Fibroblast of lung (primary cell): ENCODE data around the gene TMPRSS15. TPM values are rescaled to one million over a fixed set of nuclear protein-coding genes. Genes with fewer than 3 reads are reported as not detected.

ENCODE experiments used
- DNase-seq, 2 donors: peaks; one replicate each; pipeline versions ENCODE4 v3.0.0 to v3.0.0-alpha.2; 2010; ENCODE audit warnings: low read depth in 2 of 2
- H2AFZ ChIP-seq: 2 replicates; pipeline ENCODE4 v1.5.1; 2012; ENCODE audit warnings: low read length, control low read depth, inconsistent platforms
- H3K27ac ChIP-seq: 2 replicates; pipeline ENCODE4 v1.5.1; 2011; ENCODE audit warnings: low read length, control low read depth; ENCODE audit not compliant: insufficient read depth
- H3K27me3 ChIP-seq: 2 replicates; pipeline ENCODE4 v1.5.1; 2011; ENCODE audit warnings: mild to moderate bottlenecking, low read length; ENCODE audit not compliant: control insufficient read depth, insufficient read depth
- H3K36me3 ChIP-seq: 2 replicates; pipeline ENCODE4 v1.5.1; 2011; ENCODE audit warnings: low read length; ENCODE audit not compliant: control insufficient read depth, insufficient read depth
- H3K4me1 ChIP-seq: 2 replicates; pipeline ENCODE4 v1.5.1; 2011; ENCODE audit warnings: low read length; ENCODE audit not compliant: control insufficient read depth, insufficient read depth; ENCODE audit errors: extremely low read depth
- H3K4me2 ChIP-seq: 2 replicates; pipeline ENCODE4 v1.5.1; 2011; ENCODE audit warnings: low read length, control low read depth; ENCODE audit not compliant: insufficient read depth; ENCODE audit errors: extremely low read depth
- H3K4me3 ChIP-seq, 4 experiments: fragments of 200-600 bp in 1 of 4; sonication (generic) in 1 of 4; replicated peaks in 1 of 4; 2 replicates each; pipeline ENCODE4 v1.5.1; 2011 to 2016; ENCODE audit warnings: low read length in 4 of 4, low read depth in 3 of 4, mild to moderate bottlenecking in 3 of 4, control low read depth in 2 of 4, inconsistent platforms in 1 of 4, mixed read lengths in 1 of 4; ENCODE audit not compliant: insufficient read depth in 1 of 4; ENCODE audit errors: control extremely low read depth in 1 of 4
- H3K79me2 ChIP-seq: 2 replicates; pipeline ENCODE4 v1.5.1; 2012; ENCODE audit warnings: mild to moderate bottlenecking, low read length, inconsistent platforms; ENCODE audit not compliant: control insufficient read depth, insufficient read depth
- H3K9ac ChIP-seq: 2 replicates; pipeline ENCODE4 v1.5.1; 2011; ENCODE audit warnings: mild to moderate bottlenecking, low read length, control low read depth; ENCODE audit not compliant: insufficient read depth
- H3K9me3 ChIP-seq: 2 replicates; pipeline ENCODE4 v1.5.1; 2012; ENCODE audit warnings: low read depth, low read length; ENCODE audit not compliant: control insufficient read depth, insufficient read depth
- H4K20me1 ChIP-seq: 2 replicates; pipeline ENCODE4 v1.5.1; 2011; ENCODE audit warnings: low read length; ENCODE audit not compliant: control insufficient read depth, insufficient read depth; ENCODE audit errors: extremely low read depth
- CTCF ChIP-seq, 2 donors: IDR thresholded peaks in 1 of 2; conservative IDR thresholded peaks in 1 of 2; 1 replicate in 1 of 2; 2 replicates in 1 of 2; pipeline ENCODE4 v1.5.1; 2011 to 2012; ENCODE audit warnings: low read length in 2 of 2, control low read depth in 1 of 2, inconsistent platforms in 1 of 2, low read depth in 1 of 2, mild to moderate bottlenecking in 1 of 2
- EZH2 ChIP-seq: IDR thresholded peaks from 2 replicates; pipeline ENCODE4 v1.5.1; 2012; ENCODE audit warnings: low read length, control low read depth, mild to moderate bottlenecking; ENCODE audit errors: missing control alignments
- polyA minus RNA-seq: library from RNA; depleted of rRNA, polyadenylated mRNA; stranded (reverse); fragments of >200 nt; gene quantifications from 2 replicates; pipeline ENCODE4 v1.2.3, GENCODE V29; 2011; ENCODE audit warnings: low replicate concordance
- polyA plus RNA-seq, 2 donors: library from polyadenylated mRNA; depleted of rRNA in 1 of 2; stranded (reverse) in 1 of 2; unstranded in 1 of 2; fragments of >200 nt; gene quantifications; 2 replicates each; pipeline ENCODE4 v1.2.1, GENCODE V29; 2011 to 2012; ENCODE audit warnings: missing spikeins in 1 of 2
- total RNA-seq: library from RNA; depleted of rRNA; stranded (reverse); fragments of >200 nt; gene quantifications from 2 replicates; pipeline ENCODE4 v1.2.1, GENCODE V29; 2014

Gene TMPRSS15
- total RNA-seq (not detected in 2 replicates), polyA plus RNA-seq (not detected in 2 replicates), polyA minus RNA-seq (not detected in 2 replicates)
- polyA plus RNA-seq (2012) = not detected in 2 replicates

GRCh38 chr21:18403735-18404450 is at the start of gene TMPRSS15:
Gene TMPRSS15 (minus strand): TSS chr21:18403785. CDS start chr21:18403622, 163 bp downstream.
- H4K20me1 ChIP-seq = no peaks in the 10 kb centered on the region
- no peak within 1 kb of the TSS for H3K4me3 ChIP-seq
- DNase-seq = no peak
- H3K9ac ChIP-seq = no peak within 1 kb of the TSS
- H3K36me3 ChIP-seq = no peaks in the 10 kb centered on the region
- H3K9me3 ChIP-seq = no peaks in the 10 kb centered on the region
- H3K4me1 ChIP-seq = no peaks in the 10 kb centered on the region
- no peak within 1 kb of the TSS for H3K27ac ChIP-seq
- no peaks in the 10 kb centered on the region for H3K27me3 ChIP-seq
- no peaks in the 10 kb centered on the region for H3K79me2 ChIP-seq
- TF ChIP-seq EZH2 (no peak), CTCF (conservative IDR thresholded peaks at IDR 0.05 in 1 of 2, IDR thresholded peaks at IDR 0.05 in 1 of 2; ENCODE audit: low read depth in 1 of 2, low read length in 2 of 2) (no peak)
- no peak within 1 kb of the TSS for H3K4me2 ChIP-seq
- no peak within 1 kb of the TSS for H2AFZ ChIP-seq

- Histone ChIP-seq H3K36me3 (no peaks in the 10 kb centered on the region), H3K4me2 (no peak overlapping the region), H3K27ac (no peak overlapping the region), H3K9me3 (no peaks in the 10 kb centered on the region), H3K4me1 (no peaks in the 10 kb centered on the region), H3K9ac (no peak overlapping the region), H3K27me3 (no peaks in the 10 kb centered on the region), H4K20me1 (no peaks in the 10 kb centered on the region), H3K79me2 (no peaks in the 10 kb centered on the region), H2AFZ (no peak overlapping the region), H3K4me3 (no peak overlapping the region)
- DNase-seq = no peak
- no peak for TF ChIP-seq EZH2
- TF ChIP-seq CTCF (conservative IDR thresholded peaks at IDR 0.05 in 1 of 2, IDR thresholded peaks at IDR 0.05 in 1 of 2; ENCODE audit: low read depth in 1 of 2, low read length in 2 of 2) = no peak
Measured at GRCh38 chr21:18451670-18452069, 48.1 kb upstream of the TMPRSS15 start.

- Histone ChIP-seq H3K4me3 (no peak overlapping the region), H3K9ac (no peak overlapping the region), H3K79me2 (no peaks in the 10 kb centered on the region), H3K36me3 (no peaks in the 10 kb centered on the region), H3K4me1 (no peaks in the 10 kb centered on the region), H3K27me3 (no peaks in the 10 kb centered on the region), H3K27ac (no peak overlapping the region), H2AFZ (no peak overlapping the region), H3K9me3 (no peaks in the 10 kb centered on the region), H3K4me2 (no peak overlapping the region), H4K20me1 (no peaks in the 10 kb centered on the region)
- DNase-seq = no peak
- TF ChIP-seq CTCF (conservative IDR thresholded peaks at IDR 0.05 in 1 of 2, IDR thresholded peaks at IDR 0.05 in 1 of 2; ENCODE audit: low read depth in 1 of 2, low read length in 2 of 2) = no peak
- TF ChIP-seq EZH2 = no peak
Measured at GRCh38 chr21:18449605-18450550, 46.3 kb upstream of the TMPRSS15 start.
